ENCODE measurements around the gene FKBP15.

GRCh38 chr9:113267911-113268566 lies 47.0 kb upstream of the FKBP15 start:
- no peak for TF ChIP-seq FOXJ3 (CRISPR knock-in tag; IDR thresholded peaks at IDR 0.05; ENCODE audit: borderline replicate concordance)
- no peak for TF ChIP-seq CTCF (IDR thresholded peaks at IDR 0.05)
- TF ChIP-seq USF2 (CRISPR knock-in tag; IDR thresholded peaks at IDR 0.05) = no peak
- TF ChIP-seq ZNF671 (CRISPR knock-in tag; IDR thresholded peaks at IDR 0.05) = no peak
- no peak for TF ChIP-seq CDX4 (CRISPR knock-in tag; IDR thresholded peaks at IDR 0.05; ENCODE audit: borderline replicate concordance)
- no peak for TF ChIP-seq SP1 (CRISPR knock-in tag; conservative IDR thresholded peaks at IDR 0.05)
- no peak for TF ChIP-seq PREB (CRISPR knock-in tag; IDR thresholded peaks at IDR 0.05; ENCODE audit: borderline replicate concordance)
- no peak for TF ChIP-seq ZBTB21 (CRISPR knock-in tag; IDR thresholded peaks at IDR 0.05; ENCODE audit: borderline replicate concordance)
- no peak for TF ChIP-seq KAT7 (CRISPR knock-in tag; IDR thresholded peaks at IDR 0.05; ENCODE audit: borderline replicate concordance)
- no peak for TF ChIP-seq GRHL2 (CRISPR knock-in tag; IDR thresholded peaks at IDR 0.05; ENCODE audit: insufficient replicate concordance, severe bottlenecking)
- no peak for TF ChIP-seq USF1 (CRISPR knock-in tag; IDR thresholded peaks at IDR 0.05)
- TF ChIP-seq FOXK1 (CRISPR knock-in tag; IDR thresholded peaks at IDR 0.05) = no peak
- no peak for TF ChIP-seq ATF2 (CRISPR knock-in tag; IDR thresholded peaks at IDR 0.05; ENCODE audit: borderline replicate concordance, low read depth)
